Activated T-cell treated with anti-CD3 and anti-CD28 coated beads, Interleukin-2, amount 50 U/mL, for 4 hours (primary cell): ENCODE results near the gene TTC23. TPM values are rescaled to one million over a fixed set of nuclear protein-coding genes. Genes with fewer than 3 reads are reported as not detected.
"Not testable (repeated sequence)": the region's sequence is repeated elsewhere in the genome, so short reads cannot be mapped to it uniquely, and the experiment has no call there.

Source experiments
- ATAC-seq, 2 donors: fragments of 200-7000 bp; cut with Tn5 transposase; one replicate each; pipeline ENCODE4 v1.10.0; 2021
- DNase-seq: peaks from one replicate; pipeline ENCODE4 v3.0.0-alpha.2; 2020
- H3K27me3 Mint-ChIP-seq: one replicate; pipeline ENCODE4 v1.8.0; 2021; ENCODE audit warnings: low read depth, mixed read lengths
- H3K36me3 Mint-ChIP-seq: one replicate; pipeline ENCODE4 v1.8.0; 2022; ENCODE audit warnings: mixed read lengths; ENCODE audit not compliant: insufficient read depth
- H3K4me1 Mint-ChIP-seq: one replicate; pipeline ENCODE4 v1.8.0; 2021; ENCODE audit warnings: low read depth, mixed read lengths
- H3K4me3 Mint-ChIP-seq: one replicate; pipeline ENCODE4 v1.8.0; 2021; ENCODE audit warnings: mild to moderate bottlenecking, moderate library complexity, mixed read lengths
- H3K9me3 Mint-ChIP-seq: one replicate; pipeline ENCODE4 v1.8.0; 2021; ENCODE audit warnings: mixed read lengths
- total RNA-seq, 3 donors: library from RNA; stranded (reverse); gene quantifications; one replicate each; pipeline ENCODE4 v1.2.1, GENCODE V29; 2021

TTC23 gene
- total RNA-seq, 3 donors from 2014 or later, result 1.1 to 3.0 (median 1.6) TPM

- DNase-seq (no peak), ATAC-seq (no peak)
- Mint-ChIP-seq H3K36me3 (no peaks in the 10 kb centered on the region), H3K9me3 (no peaks in the 10 kb centered on the region), H3K27me3 (peaks cover 3% of the 10 kb centered on the region), H3K4me1 (peaks cover 4% of the 10 kb centered on the region), H3K4me3 (no peak overlapping the region)
Observed at GRCh38 chr15:99113547-99114271, 135.7 kb downstream of the TTC23 start.

GRCh38 chr15:99111641-99112040 lies 137.7 kb downstream of the TTC23 start:
- not testable (repeated sequence) for H3K36me3 Mint-ChIP-seq, DNase-seq, H3K4me3 Mint-ChIP-seq, H3K9me3 Mint-ChIP-seq, H3K4me1 Mint-ChIP-seq, ATAC-seq
- peaks cover 18% of the 10 kb centered on the region for H3K27me3 Mint-ChIP-seq

- Mint-ChIP-seq H3K36me3 (no peaks in the 10 kb centered on the region), H3K4me3 (no peak overlapping the region), H3K4me1 (peaks cover 11% of the 10 kb centered on the region), H3K9me3 (no peaks in the 10 kb centered on the region), H3K27me3 (peaks cover 23% of the 10 kb centered on the region)
- DNase-seq (no peak), ATAC-seq (no peak)
Observed at GRCh38 chr15:99110581-99111320, 138.6 kb downstream of the TTC23 start.

GRCh38 chr15:99110093-99110492 lies 139.3 kb downstream of the TTC23 start:
- DNase-seq (no peak), ATAC-seq (no peak)
- Mint-ChIP-seq H3K36me3 (no peaks in the 10 kb centered on the region), H3K9me3 (no peaks in the 10 kb centered on the region), H3K4me1 (peaks cover 11% of the 10 kb centered on the region), H3K4me3 (no peak overlapping the region), H3K27me3 (peaks cover 23% of the 10 kb centered on the region)

GRCh38 chr15:99109555-99110021 lies 139.8 kb downstream of the TTC23 start:
- H3K27me3 Mint-ChIP-seq, result peaks cover 23% of the 10 kb centered on the region
- ATAC-seq (no peak), DNase-seq (no peak)
- peaks cover 11% of the 10 kb centered on the region for H3K4me1 Mint-ChIP-seq
- H3K4me3 Mint-ChIP-seq, result no peak overlapping the region
- no peaks in the 10 kb centered on the region for H3K9me3 Mint-ChIP-seq
- no peaks in the 10 kb centered on the region for H3K36me3 Mint-ChIP-seq

- ATAC-seq (no peak), DNase-seq (no peak)
- H3K4me3 Mint-ChIP-seq, result no peak overlapping the region
- peaks cover 11% of the 10 kb centered on the region for H3K4me1 Mint-ChIP-seq
- H3K27me3 Mint-ChIP-seq, result peaks cover 23% of the 10 kb centered on the region
- H3K9me3 Mint-ChIP-seq, result no peaks in the 10 kb centered on the region
- H3K36me3 Mint-ChIP-seq, result no peaks in the 10 kb centered on the region
Observed at GRCh38 chr15:99108993-99109392, 140.4 kb downstream of the TTC23 start.

- H3K4me3 Mint-ChIP-seq, result peak overlapping the region; percentile 53
- peaks cover 12% of the 10 kb centered on the region for H3K4me1 Mint-ChIP-seq
- no peak for DNase-seq
- peaks cover 41% of the 10 kb centered on the region for H3K27me3 Mint-ChIP-seq
- no peaks in the 10 kb centered on the region for H3K9me3 Mint-ChIP-seq
- no peaks in the 10 kb centered on the region for H3K36me3 Mint-ChIP-seq
- ATAC-seq, result no peak
Observed at GRCh38 chr15:99106417-99107220, 142.8 kb downstream of the TTC23 start.

GRCh38 chr15:99105514-99106341 lies 143.7 kb downstream of the TTC23 start:
- peaks cover 44% of the 10 kb centered on the region for H3K27me3 Mint-ChIP-seq
- H3K36me3 Mint-ChIP-seq, result no peaks in the 10 kb centered on the region
- peaks cover 9% of the 10 kb centered on the region for H3K4me1 Mint-ChIP-seq
- DNase-seq, result no peak
- H3K9me3 Mint-ChIP-seq, result no peaks in the 10 kb centered on the region
- peak; percentile 55 to 63 for ATAC-seq
- H3K4me3 Mint-ChIP-seq, result peak overlapping the region; percentile 53

- Mint-ChIP-seq H3K9me3 (no peaks in the 10 kb centered on the region), H3K27me3 (peaks cover 51% of the 10 kb centered on the region), H3K4me3 (peak within 1 kb of the TSS; percentile 58), H3K4me1 (peaks cover 9% of the 10 kb centered on the region), H3K36me3 (no peaks in the 10 kb centered on the region)
- ATAC-seq (peak; percentile 49 to 53), DNase-seq (no peak)
Observed at GRCh38 chr15:99104788-99105513, 144.4 kb downstream of the TTC23 start, which contains the start of gene SYNM. TSS of gene SYNM (plus strand) at chr15:99105080. CDS start at chr15:99105200, 120 bp downstream.

GRCh38 chr15:99103279-99103678 lies 146.1 kb downstream of the TTC23 start:
- H3K27me3 Mint-ChIP-seq, result peaks cover 60% of the 10 kb centered on the region
- peaks cover 9% of the 10 kb centered on the region for H3K4me1 Mint-ChIP-seq
- H3K4me3 Mint-ChIP-seq, result no peak overlapping the region
- no peaks in the 10 kb centered on the region for H3K9me3 Mint-ChIP-seq
- no peak for ATAC-seq
- DNase-seq, result no peak
- H3K36me3 Mint-ChIP-seq, result no peaks in the 10 kb centered on the region

- no peak for DNase-seq
- H3K4me1 Mint-ChIP-seq, result peaks cover 9% of the 10 kb centered on the region
- ATAC-seq, result no peak
- peaks cover 56% of the 10 kb centered on the region for H3K27me3 Mint-ChIP-seq
- no peak overlapping the region for H3K4me3 Mint-ChIP-seq
- H3K36me3 Mint-ChIP-seq, result no peaks in the 10 kb centered on the region
- no peaks in the 10 kb centered on the region for H3K9me3 Mint-ChIP-seq
Observed at GRCh38 chr15:99102332-99103235, 146.8 kb downstream of the TTC23 start.

GRCh38 chr15:99101501-99101900 lies 147.9 kb downstream of the TTC23 start:
- Mint-ChIP-seq H3K9me3 (no peaks in the 10 kb centered on the region), H3K27me3 (peaks cover 54% of the 10 kb centered on the region)

More at GRCh38 chr15:99101501-99101900, 147.9 kb downstream of the TTC23 start:
- Mint-ChIP-seq H3K4me3 (no peak overlapping the region), H3K36me3 (no peaks in the 10 kb centered on the region), H3K4me1 (peaks cover 3% of the 10 kb centered on the region)
- ATAC-seq (no peak), DNase-seq (no peak)
